H9 (cell line): Measurements from ENCODE around the gene CHCHD1. TPM values are rescaled to one million over a fixed set of nuclear protein-coding genes. Genes with fewer than 3 reads are reported as not detected.

Experiments
- DNase-seq: peaks from one replicate; pipeline ENCODE4 v3.0.0-alpha.2; 2017
- H2AFZ ChIP-seq: one replicate; pipeline ENCODE4 v1.6.1; 2013; ENCODE audit warnings: mild to moderate bottlenecking, low read length, control low read depth, moderate library complexity
- H2AK5ac ChIP-seq: 2 replicates; pipeline ENCODE4 v1.6.1; 2013; ENCODE audit warnings: low read length, control low read depth, mixed read lengths; ENCODE audit not compliant: insufficient read length
- H2BK120ac ChIP-seq: one replicate; pipeline ENCODE4 v1.6.1; 2013; ENCODE audit warnings: low read depth, mild to moderate bottlenecking, low read length, control low read depth, inconsistent platforms; ENCODE audit not compliant: poor library complexity, severe bottlenecking
- H2BK12ac ChIP-seq: 2 replicates; pipeline ENCODE4 v1.6.1; 2013; ENCODE audit warnings: low read length, control low read depth, mixed read lengths, low read depth; ENCODE audit not compliant: insufficient read length
- H2BK15ac ChIP-seq: 2 replicates; pipeline ENCODE4 v1.6.1; 2013; ENCODE audit warnings: low read depth, low read length, control low read depth
- H2BK20ac ChIP-seq: one replicate; pipeline ENCODE4 v1.6.1; 2013; ENCODE audit warnings: low read depth, mild to moderate bottlenecking, low read length, control low read depth, inconsistent platforms; ENCODE audit not compliant: poor library complexity, severe bottlenecking
- H2BK5ac ChIP-seq: 2 replicates; pipeline ENCODE4 v1.6.1; 2013; ENCODE audit warnings: low read length, control low read depth, mixed read lengths; ENCODE audit not compliant: insufficient read length
- H3K14ac ChIP-seq: 2 replicates; pipeline ENCODE4 v1.6.1; 2013; ENCODE audit warnings: low read length, control low read depth; ENCODE audit not compliant: insufficient read depth
- H3K18ac ChIP-seq: 2 replicates; pipeline ENCODE4 v1.6.1; 2013; ENCODE audit warnings: low read depth, mild to moderate bottlenecking, mixed read lengths, low read length, control low read depth; ENCODE audit not compliant: insufficient read length
- H3K23ac ChIP-seq: 2 replicates; pipeline ENCODE4 v1.6.1; 2013; ENCODE audit warnings: low read length, control low read depth, mixed read lengths, low read depth; ENCODE audit not compliant: insufficient read length
- H3K23me2 ChIP-seq: 2 replicates; pipeline ENCODE4 v1.6.1; 2013; ENCODE audit warnings: low read depth, mild to moderate bottlenecking, mixed read lengths, low read length, control low read depth; ENCODE audit not compliant: insufficient read length, poor library complexity, severe bottlenecking
- H3K27ac ChIP-seq: 2 replicates; pipeline ENCODE4 v1.5.1; 2013; ENCODE audit warnings: low read length, control low read depth, mixed read lengths, low read depth; ENCODE audit not compliant: insufficient read length
- H3K27me3 ChIP-seq: 2 replicates; pipeline ENCODE4 v1.6.1; 2013; ENCODE audit warnings: low read length, control low read depth, inconsistent platforms; ENCODE audit not compliant: insufficient read depth
- H3K4ac ChIP-seq: 2 replicates; pipeline ENCODE4 v1.6.1; 2013; ENCODE audit warnings: low read depth, mild to moderate bottlenecking, control low read depth, inconsistent platforms, low read length, moderate library complexity
- H3K4me1 ChIP-seq: 2 replicates; pipeline ENCODE4 v1.6.1; 2013; ENCODE audit warnings: low read length, control low read depth, inconsistent platforms; ENCODE audit not compliant: insufficient read depth
- H3K4me2 ChIP-seq: 2 replicates; pipeline ENCODE4 v1.6.1; 2013; ENCODE audit warnings: low read length, control low read depth, mixed read lengths; ENCODE audit not compliant: insufficient read length, insufficient read depth
- H3K56ac ChIP-seq: 2 replicates; pipeline ENCODE4 v1.6.1; 2013; ENCODE audit warnings: low read depth, mild to moderate bottlenecking, mixed read lengths, low read length, control low read depth; ENCODE audit not compliant: insufficient read length
- H3K79me1 ChIP-seq: 2 replicates; pipeline ENCODE4 v1.6.1; 2013; ENCODE audit warnings: low read depth, mild to moderate bottlenecking, moderate library complexity, low read length, control low read depth, inconsistent platforms; ENCODE audit not compliant: insufficient read depth, poor library complexity, severe bottlenecking
- H3K79me2 ChIP-seq: 2 replicates; pipeline ENCODE4 v1.6.1; 2013; ENCODE audit warnings: low read length, control low read depth, inconsistent platforms; ENCODE audit not compliant: insufficient read depth
- H3K9ac ChIP-seq: 2 replicates; pipeline ENCODE4 v1.6.1; 2013; ENCODE audit warnings: low read length, control low read depth, mixed read lengths; ENCODE audit not compliant: insufficient read length; ENCODE audit errors: extremely low read depth
- H3K9me3 ChIP-seq: one replicate; pipeline ENCODE4 v1.6.1; 2013; ENCODE audit warnings: low read depth, low read length, inconsistent platforms; ENCODE audit not compliant: control insufficient read depth
- H3T11ph ChIP-seq: one replicate; pipeline ENCODE4 v1.6.1; 2013; ENCODE audit warnings: mild to moderate bottlenecking, low read length, control low read depth, inconsistent platforms
- H4K20me1 ChIP-seq: one replicate; pipeline ENCODE4 v1.6.1; 2013; ENCODE audit not compliant: control insufficient read depth, insufficient read length, insufficient read depth
- H4K5ac ChIP-seq: 2 replicates; pipeline ENCODE4 v1.6.1; 2013; ENCODE audit warnings: low read depth, mild to moderate bottlenecking, mixed read lengths, low read length, control low read depth; ENCODE audit not compliant: insufficient read length
- H4K8ac ChIP-seq: replicated peaks from 2 replicates; pipeline ENCODE4 v1.6.1; 2013; ENCODE audit warnings: low read length, control low read depth, mixed read lengths, low read depth; ENCODE audit not compliant: insufficient read length
- H4K91ac ChIP-seq: 2 replicates; pipeline ENCODE4 v1.6.1; 2013; ENCODE audit warnings: low read depth, mild to moderate bottlenecking, moderate library complexity, mixed read lengths, low read length, control low read depth; ENCODE audit not compliant: insufficient read length
- H3K27ac Mint-ChIP-seq, 3 experiments: 2 replicates in 2 of 3; 3 replicates in 1 of 3; pipeline ENCODE4 v1.8.0; 2020 to 2021; ENCODE audit warnings: mixed read lengths in 3 of 3, mild to moderate bottlenecking in 1 of 3, moderate library complexity in 1 of 3
- H3K27me3 Mint-ChIP-seq: 2 replicates; pipeline ENCODE4 v1.8.0; 2021; ENCODE audit warnings: low read depth, mild to moderate bottlenecking, moderate library complexity, mixed read lengths
- H3K36me3 Mint-ChIP-seq, 3 experiments: 2 replicates in 2 of 3; 3 replicates in 1 of 3; pipeline ENCODE4 v1.8.0; 2020 to 2021; ENCODE audit warnings: low read depth in 3 of 3, mixed read lengths in 3 of 3; ENCODE audit not compliant: insufficient read depth in 1 of 3
- H3K4me1 Mint-ChIP-seq, 2 experiments: 2 replicates each; pipeline ENCODE4 v1.8.0; 2020; ENCODE audit warnings: mixed read lengths in 2 of 2
- H3K4me3 Mint-ChIP-seq, 2 experiments: 2 replicates in 1 of 2; 3 replicates in 1 of 2; pipeline ENCODE4 v1.8.0; 2020 to 2021; ENCODE audit warnings: mild to moderate bottlenecking in 2 of 2, mixed read lengths in 2 of 2, moderate library complexity in 1 of 2
- H3K9me3 Mint-ChIP-seq, 2 experiments: 2 replicates in 1 of 2; 3 replicates in 1 of 2; pipeline ENCODE4 v1.8.0; 2020; ENCODE audit warnings: mild to moderate bottlenecking in 2 of 2, mixed read lengths in 2 of 2, moderate library complexity in 1 of 2
- WGBS: extraction: QIAGEN DNeasy Blood & Tissue Kit; methylation state at CpG from one replicate; pipeline ENCODE4 v1.1.7; 2013; ENCODE audit warnings: missing lambda C conversion rate, low lambda C conversion rate, mixed read lengths; ENCODE audit not compliant: insufficient read length; ENCODE audit errors: extremely low coverage; 5-methylcytosine and 5-hydroxymethylcytosine counted together
- total RNA-seq: library from RNA; stranded (reverse); gene quantifications from 2 replicates; pipeline ENCODE4 v1.2.1, GENCODE V29; 2021
- TF ChIP-seq, protein P1 (sequence below): fragments of 200-600 bp; sonication (generic); conservative IDR thresholded peaks from 3 replicates; pipeline ENCODE4 v1.8.0; 2021; ENCODE audit warnings: antibody characterized with exemption, mild to moderate bottlenecking

The CHCHD1 gene
- total RNA-seq, 1 experiment from 2014 or later, result 45.9 TPM

DNA sequence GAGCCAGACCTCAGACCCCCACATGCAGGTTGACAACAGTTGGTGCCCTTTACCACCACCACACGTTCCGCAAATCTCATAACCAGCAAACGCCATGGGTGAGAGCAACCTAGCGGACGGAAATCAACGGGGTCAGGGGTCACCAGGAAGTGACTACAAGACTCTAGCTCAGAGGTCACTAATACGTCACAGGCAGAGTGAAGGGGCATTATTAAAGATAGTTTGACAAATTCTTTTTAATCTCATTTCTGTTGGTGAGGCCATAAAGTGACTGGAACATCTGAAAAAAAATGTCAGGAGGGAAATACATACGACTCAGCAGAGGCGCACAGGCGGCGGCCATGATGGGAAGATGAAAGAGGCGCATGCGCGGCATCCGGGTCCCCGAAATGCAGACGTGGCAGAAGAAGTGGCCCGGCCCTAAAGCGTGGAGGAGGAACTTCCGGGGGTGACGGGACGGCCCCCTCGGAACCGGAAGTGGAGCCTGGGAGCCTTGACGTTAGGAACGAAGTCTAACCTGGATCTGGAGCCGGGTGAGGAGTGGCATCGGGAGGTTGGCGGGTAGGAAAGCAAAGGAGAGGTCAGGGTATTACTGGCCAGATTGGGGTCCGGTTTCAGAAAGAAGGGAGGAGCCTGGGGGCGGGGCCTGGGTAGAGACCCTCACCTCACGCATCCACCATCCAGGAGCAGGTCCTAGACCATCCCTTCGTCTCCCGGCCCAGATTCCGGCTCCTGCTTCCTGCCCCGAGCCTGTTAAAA is 37.8 kb upstream of the CHCHD1 start, which contains the start of gene SEC24C:
TSS of gene SEC24C (plus strand) at position 468 of the 759 bp plus-strand sequence. CDS start 2,461 bp downstream, outside the sequence.
- WGBS, result no CpG with 5 or more reads among the region's 36 CpGs
- peak within 1 kb of the TSS; percentile 83 for H4K5ac ChIP-seq
- no peaks in the 10 kb centered on the region for H3K27me3 Mint-ChIP-seq
- no peaks in the 10 kb centered on the region for H3K27me3 ChIP-seq
- H2BK15ac ChIP-seq, result no peak within 1 kb of the TSS
- DNase-seq, result peak; percentile 96
- H3K9ac ChIP-seq, result peak within 1 kb of the TSS; percentile 96
- peak within 1 kb of the TSS; percentile 98 for H3K4me3 Mint-ChIP-seq
- H2BK12ac ChIP-seq, result peak within 1 kb of the TSS; percentile 8
- peak within 1 kb of the TSS; percentile 64 for H2BK5ac ChIP-seq
- H3K14ac ChIP-seq, result peak within 1 kb of the TSS; percentile 90; the same call in 1 of the 2 replicates
- no peak within 1 kb of the TSS for H2BK20ac ChIP-seq
- H2AK5ac ChIP-seq, result peak within 1 kb of the TSS; percentile 1
- no peaks in the 10 kb centered on the region for H3K9me3 ChIP-seq
- peaks cover 3% of the 10 kb centered on the region; the same call in 1 of the 2 replicates for H3K4me1 ChIP-seq
- peak within 1 kb of the TSS; percentile 97 for H4K8ac ChIP-seq
- H3K9me3 Mint-ChIP-seq, result no peaks in the 10 kb centered on the region
- no peaks in the 10 kb centered on the region for H4K20me1 ChIP-seq
- H3K4me1 Mint-ChIP-seq, result peaks cover 28 to 36% of the 10 kb centered on the region in 2 experiments
- H4K91ac ChIP-seq, result no peak within 1 kb of the TSS
- H3K23me2 ChIP-seq, result peaks cover 14% of the 10 kb centered on the region
- peak within 1 kb of the TSS; percentile 92 for H3K18ac ChIP-seq
- H3K56ac ChIP-seq, result peak within 1 kb of the TSS; percentile 55
- no peaks in the 10 kb centered on the region; the same call in 1 of the 2 replicates for H3K79me2 ChIP-seq
- H3K36me3 Mint-ChIP-seq, result peaks cover 0 to 21% (median 8%) of the 10 kb centered on the region in 3 experiments; a peak in 5 of 7 replicates
- peak within 1 kb of the TSS; percentile 84 for H3K4me2 ChIP-seq
- H2AFZ ChIP-seq, result peak within 1 kb of the TSS; percentile 67
- H3K23ac ChIP-seq, result no peak within 1 kb of the TSS
- H2BK120ac ChIP-seq, result peak within 1 kb of the TSS; percentile 99
- H3K27ac Mint-ChIP-seq, result peak within 1 kb of the TSS; percentile 100
- TF ChIP-seq, protein P1, sequence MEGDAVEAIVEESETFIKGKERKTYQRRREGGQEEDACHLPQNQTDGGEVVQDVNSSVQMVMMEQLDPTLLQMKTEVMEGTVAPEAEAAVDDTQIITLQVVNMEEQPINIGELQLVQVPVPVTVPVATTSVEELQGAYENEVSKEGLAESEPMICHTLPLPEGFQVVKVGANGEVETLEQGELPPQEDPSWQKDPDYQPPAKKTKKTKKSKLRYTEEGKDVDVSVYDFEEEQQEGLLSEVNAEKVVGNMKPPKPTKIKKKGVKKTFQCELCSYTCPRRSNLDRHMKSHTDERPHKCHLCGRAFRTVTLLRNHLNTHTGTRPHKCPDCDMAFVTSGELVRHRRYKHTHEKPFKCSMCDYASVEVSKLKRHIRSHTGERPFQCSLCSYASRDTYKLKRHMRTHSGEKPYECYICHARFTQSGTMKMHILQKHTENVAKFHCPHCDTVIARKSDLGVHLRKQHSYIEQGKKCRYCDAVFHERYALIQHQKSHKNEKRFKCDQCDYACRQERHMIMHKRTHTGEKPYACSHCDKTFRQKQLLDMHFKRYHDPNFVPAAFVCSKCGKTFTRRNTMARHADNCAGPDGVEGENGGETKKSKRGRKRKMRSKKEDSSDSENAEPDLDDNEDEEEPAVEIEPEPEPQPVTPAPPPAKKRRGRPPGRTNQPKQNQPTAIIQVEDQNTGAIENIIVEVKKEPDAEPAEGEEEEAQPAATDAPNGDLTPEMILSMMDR, result no peak
- H3T11ph ChIP-seq, result peak within 1 kb of the TSS; percentile 98
- no peaks in the 10 kb centered on the region for H3K79me1 ChIP-seq
- H3K4ac ChIP-seq, result peak within 1 kb of the TSS; percentile 93; the same call in 1 of the 2 replicates
- peak within 1 kb of the TSS; percentile 92 for H3K27ac ChIP-seq
